Hepatocyte (in vitro differentiated cells): ENCODE data around the gene NR2C2. TPM values are rescaled to one million over a fixed set of nuclear protein-coding genes. Genes with fewer than 3 reads are reported as not detected.

Experiments used
- DNase-seq: peaks from one replicate; pipeline ENCODE4 v3.0.0-alpha.2; 2016; ENCODE audit warnings: low spot score
- H2AFZ ChIP-seq: fragments of 200-600 bp; sonication (generic); 2 replicates; pipeline ENCODE4 v1.6.0; 2016; ENCODE audit warnings: antibody characterized with exemption, mild to moderate bottlenecking
- H3K27ac ChIP-seq: fragments of 200-600 bp; sonication (generic); 2 replicates; pipeline ENCODE4 v1.5.1; 2016; ENCODE audit warnings: mild to moderate bottlenecking
- H3K27me3 ChIP-seq: fragments of 200-600 bp; sonication (generic); 2 replicates; pipeline ENCODE4 v1.6.1; 2016
- H3K36me3 ChIP-seq: fragments of 200-600 bp; sonication (generic); replicated peaks from 2 replicates; pipeline ENCODE4 v1.5.1; 2016; ENCODE audit warnings: low read depth; ENCODE audit not compliant: insufficient read depth
- H3K4me1 ChIP-seq: fragments of 200-600 bp; sonication (generic); 2 replicates; pipeline ENCODE4 v1.5.1; 2016; ENCODE audit warnings: mild to moderate bottlenecking, moderate library complexity; ENCODE audit not compliant: insufficient read depth
- H3K4me2 ChIP-seq: fragments of 200-600 bp; sonication (generic); 2 replicates; pipeline ENCODE4 v1.6.0; 2016
- H3K4me3 ChIP-seq: fragments of 200-600 bp; sonication (generic); 2 replicates; pipeline ENCODE4 v1.5.1; 2016; ENCODE audit warnings: mild to moderate bottlenecking
- H3K79me2 ChIP-seq: fragments of 200-600 bp; sonication (generic); 2 replicates; pipeline ENCODE4 v1.6.0; 2017; ENCODE audit warnings: mild to moderate bottlenecking
- H3K9me2 ChIP-seq: fragments of 200-600 bp; sonication (generic); replicated peaks from 2 replicates; pipeline ENCODE4 v1.6.0; 2017; ENCODE audit warnings: mild to moderate bottlenecking; ENCODE audit not compliant: insufficient read depth
- H3K9me3 ChIP-seq: fragments of 200-600 bp; sonication (generic); 2 replicates; pipeline ENCODE4 v1.5.1; 2016; ENCODE audit warnings: low read depth, mild to moderate bottlenecking
- H4K20me1 ChIP-seq: fragments of 200-600 bp; sonication (generic); 2 replicates; pipeline ENCODE4 v1.6.0; 2016; ENCODE audit warnings: mild to moderate bottlenecking; ENCODE audit not compliant: insufficient read depth, poor library complexity, severe bottlenecking
- CTCF ChIP-seq: fragments of 200-600 bp; sonication (generic); IDR thresholded peaks from 2 replicates; pipeline ENCODE4 v1.5.1; 2016; ENCODE audit warnings: antibody characterized with exemption, mild to moderate bottlenecking; ENCODE audit not compliant: poor library complexity
- EZH2 ChIP-seq: fragments of 200-600 bp; sonication (generic); IDR thresholded peaks from 2 replicates; pipeline ENCODE4 v1.6.1; 2016; ENCODE audit warnings: antibody characterized with exemption, mild to moderate bottlenecking, borderline replicate concordance
- EZH2phosphoT487 ChIP-seq: fragments of 200-600 bp; sonication (generic); IDR thresholded peaks from one replicate; pipeline ENCODE4 v1.6.1; 2018; ENCODE audit warnings: antibody characterized with exemption, mild to moderate bottlenecking, low read depth, moderate library complexity; ENCODE audit not compliant: unreplicated experiment, severe bottlenecking
- WGBS: methylation state at CpG from one replicate; pipeline ENCODE4 v1.1.6; 2016; ENCODE audit warnings: low lambda C conversion rate; ENCODE audit errors: missing lambda C conversion rate; 5-methylcytosine and 5-hydroxymethylcytosine counted together
- polyA plus RNA-seq: library from polyadenylated mRNA; unstranded; fragments of >200 nt; fragmentation: Nextera tagmentation; extraction: Ambion mirVana; gene quantifications from 2 replicates; pipeline ENCODE4 v1.2.1, GENCODE V29; 2016
- total RNA-seq: library from RNA; depleted of rRNA; stranded (reverse); fragments of >200 nt; gene quantifications from 2 replicates; pipeline ENCODE4 v1.2.3, GENCODE V29; 2014

The NR2C2 gene
- total and polyA plus RNA-seq, 2 experiments from 2014 or later = 14.7 to 29.6 TPM

GRCh38 chr3:15010664-15011063 is 63.3 kb downstream of the NR2C2 start:
- WGBS = 100% methylated on average over 1 of the region's 1 CpG
- Histone ChIP-seq H3K27ac (peak overlapping the region; percentile 79), H3K4me1 (peaks cover 4% of the 10 kb centered on the region), H3K79me2 (peaks cover 3% of the 10 kb centered on the region), H2AFZ (no peak overlapping the region), H3K9me3 (no peaks in the 10 kb centered on the region), H3K4me3 (no peak overlapping the region), H3K9me2 (no peaks in the 10 kb centered on the region), H4K20me1 (no peaks in the 10 kb centered on the region), H3K4me2 (no peak overlapping the region), H3K27me3 (no peaks in the 10 kb centered on the region), H3K36me3 (peaks cover 4% of the 10 kb centered on the region)
- DNase-seq = no peak
- no peak for TF ChIP-seq CTCF
- no peak for TF ChIP-seq EZH2
- TF ChIP-seq EZH2phosphoT487 = no peak

- H4K20me1 ChIP-seq = no peaks in the 10 kb centered on the region
- no peaks in the 10 kb centered on the region for H3K27me3 ChIP-seq
- no peak overlapping the region for H3K4me2 ChIP-seq
- H3K4me1 ChIP-seq = peaks cover 4% of the 10 kb centered on the region
- H3K9me3 ChIP-seq = no peaks in the 10 kb centered on the region
- no peaks in the 10 kb centered on the region for H3K79me2 ChIP-seq
- 84% methylated on average over 5 of the region's 5 CpGs for WGBS
- peak overlapping the region; percentile 79 for H3K27ac ChIP-seq
- peaks cover 4% of the 10 kb centered on the region for H3K36me3 ChIP-seq
- H3K9me2 ChIP-seq = no peaks in the 10 kb centered on the region
- TF ChIP-seq CTCF = no peak
- DNase-seq = peak; percentile 37
- no peak overlapping the region for H3K4me3 ChIP-seq
- no peak overlapping the region for H2AFZ ChIP-seq
Measured at GRCh38 chr3:15011174-15011573, 63.8 kb downstream of the NR2C2 start.

- Histone ChIP-seq H3K27me3 (no peaks in the 10 kb centered on the region), H3K27ac (peak overlapping the region; percentile 61), H3K4me1 (peaks cover 4% of the 10 kb centered on the region), H4K20me1 (no peaks in the 10 kb centered on the region), H3K4me2 (no peak overlapping the region), H3K36me3 (peaks cover 4% of the 10 kb centered on the region), H3K79me2 (no peaks in the 10 kb centered on the region), H3K4me3 (no peak overlapping the region), H3K9me2 (no peaks in the 10 kb centered on the region), H2AFZ (no peak overlapping the region), H3K9me3 (no peaks in the 10 kb centered on the region)
- no peak for TF ChIP-seq EZH2phosphoT487
- TF ChIP-seq CTCF = no peak
- TF ChIP-seq EZH2 = no peak
- DNase-seq = no peak
- 95% methylated on average over 3 of the region's 3 CpGs for WGBS
Measured at GRCh38 chr3:15014606-15015328, 67.4 kb downstream of the NR2C2 start.
